Left ventricle myocardium inferior (tissue), 1 donor: ENCODE results near the gene IQCK. TPM values are rescaled to one million over a fixed set of nuclear protein-coding genes. Genes with fewer than 3 reads are reported as not detected.
"Not testable (repeated sequence)": the region's sequence is repeated elsewhere in the genome, so short reads cannot be mapped to it uniquely, and the experiment has no call there.

Source experiments
- DNase-seq: peaks from one replicate; pipeline ENCODE4 v3.0.0-alpha.2; 2020
- H3K27ac ChIP-seq: fragments of 200-600 bp; replicated peaks from 2 replicates; pipeline ENCODE4 v1.8.0; 2021
- H3K27me3 ChIP-seq: fragments of 200-600 bp; 2 replicates; pipeline ENCODE4 v1.8.0; 2021; ENCODE audit warnings: low read depth
- H3K36me3 ChIP-seq: fragments of 200-600 bp; 2 replicates; pipeline ENCODE4 v1.8.0; 2021
- H3K4me1 ChIP-seq: fragments of 200-600 bp; 2 replicates; pipeline ENCODE4 v1.8.0; 2021
- H3K4me3 ChIP-seq: fragments of 200-600 bp; 2 replicates; pipeline ENCODE4 v1.8.0; 2021; ENCODE audit warnings: mild to moderate bottlenecking, moderate library complexity
- H3K9me3 ChIP-seq: fragments of 200-600 bp; replicated peaks from 2 replicates; pipeline ENCODE4 v1.8.0; 2021
- CTCF ChIP-seq: fragments of 200-600 bp; IDR thresholded peaks from 2 replicates; pipeline ENCODE4 v1.8.0; 2021; ENCODE audit warnings: antibody characterized with exemption, mild to moderate bottlenecking, borderline replicate concordance
- intact Hi-C: fragments of 100-400 bp; cut with micrococcal nuclease; formaldehyde crosslinking; loops from one replicate; pipeline ENCODE4 v1.11.0; 2022
- long read RNA-seq: library from polyadenylated mRNA; unstranded; transcript quantifications from one replicate; pipeline ENCODE4 v2.0.0, GENCODE V29; 2021
- total RNA-seq: library from RNA; stranded (reverse); fragmentation: NEBNext Ultra II Directional; extraction: Animal tissue kit (Norgen Biotek cat#: 25700); gene quantifications from one replicate; pipeline ENCODE4 v1.2.1, GENCODE V29; 2021
- donor health status: DM: no; HTN: yes; CAD: no; lungs with severe emphysema.

Gene IQCK
- 6.0 TPM for total RNA-seq
- long read RNA-seq, partial matches to known transcripts: 13 of 14 reads
- long read RNA-seq, other reads (novel, unspliced or antisense): 1 of 14 reads

- intact Hi-C loops: no loop called here
- Histone ChIP-seq H3K4me1 (peaks cover 64% of the 10 kb centered on the region), H3K9me3 (no peaks in the 10 kb centered on the region), H3K27ac (peak within 1 kb of the TSS; percentile 90), H3K36me3 (peaks cover 20% of the 10 kb centered on the region), H3K4me3 (peak within 1 kb of the TSS; percentile 91), H3K27me3 (no peaks in the 10 kb centered on the region)
- DNase-seq: peak; percentile 90
- peak; percentile 34 for TF ChIP-seq CTCF
Observed at GRCh38 chr16:19717741-19718623, at the start of gene IQCK, which contains the start of gene KNOP1. Gene IQCK (plus strand): TSS chr16:19718271. CDS start chr16:19718307, 36 bp downstream. Gene KNOP1 (minus strand): TSS chr16:19718227. CDS start chr16:19715035, 3,192 bp downstream.

- no peak overlapping the region for H3K4me3 ChIP-seq
- no peak for TF ChIP-seq CTCF
- H3K36me3 ChIP-seq: peaks cover 49% of the 10 kb centered on the region
- H3K27me3 ChIP-seq: no peaks in the 10 kb centered on the region
- no peaks in the 10 kb centered on the region for H3K9me3 ChIP-seq
- no peak overlapping the region for H3K27ac ChIP-seq
- intact Hi-C loops: no loop called here
- peaks cover 11% of the 10 kb centered on the region for H3K4me1 ChIP-seq
- DNase-seq: no peak
Observed at GRCh38 chr16:19672378-19672777, 45.7 kb upstream of the IQCK start.

GRCh38 chr16:19674485-19674884 lies 43.6 kb upstream of the IQCK start:
- Histone ChIP-seq H3K4me1 (peaks cover 9% of the 10 kb centered on the region), H3K9me3 (no peaks in the 10 kb centered on the region), H3K27ac (no peak overlapping the region), H3K4me3 (no peak overlapping the region), H3K27me3 (no peaks in the 10 kb centered on the region), H3K36me3 (peaks cover 42% of the 10 kb centered on the region)
- no peak for TF ChIP-seq CTCF
- DNase-seq: no peak
- intact Hi-C loops: no loop called here

- Histone ChIP-seq H3K27ac (no peak overlapping the region), H3K36me3 (peaks cover 16% of the 10 kb centered on the region), H3K9me3 (no peaks in the 10 kb centered on the region), H3K4me1 (peaks cover 15% of the 10 kb centered on the region), H3K4me3 (no peak overlapping the region), H3K27me3 (no peaks in the 10 kb centered on the region)
- intact Hi-C loops: no loop called here
- no peak for TF ChIP-seq CTCF
- DNase-seq: peak; percentile 32
Observed at GRCh38 chr16:19677402-19677801, 40.7 kb upstream of the IQCK start.

GRCh38 chr16:19678804-19679203 lies 39.3 kb upstream of the IQCK start:
- Histone ChIP-seq H3K27ac (no peak overlapping the region), H3K36me3 (peaks cover 25% of the 10 kb centered on the region), H3K4me3 (no peak overlapping the region), H3K27me3 (no peaks in the 10 kb centered on the region), H3K4me1 (peaks cover 15% of the 10 kb centered on the region), H3K9me3 (no peaks in the 10 kb centered on the region)
- DNase-seq: no peak
- TF ChIP-seq CTCF: no peak
- intact Hi-C loops: no loop called here

- H3K9me3 ChIP-seq, DNase-seq, intact Hi-C loops, H3K4me3 ChIP-seq, H3K27ac ChIP-seq, H3K27me3 ChIP-seq: not testable (repeated sequence)
- Histone ChIP-seq H3K36me3 (peaks cover 30% of the 10 kb centered on the region), H3K4me1 (peaks cover 15% of the 10 kb centered on the region)
Observed at GRCh38 chr16:19679281-19679680, 38.8 kb upstream of the IQCK start.
